AG08396 (cell line): ENCODE data around the gene MAMLD1.

Source experiments
- DNase-seq: peaks from one replicate; pipeline ENCODE4 v3.0.0; 2012; ENCODE audit warnings: low spot score, mixed read lengths

The MAMLD1 gene

DNA sequence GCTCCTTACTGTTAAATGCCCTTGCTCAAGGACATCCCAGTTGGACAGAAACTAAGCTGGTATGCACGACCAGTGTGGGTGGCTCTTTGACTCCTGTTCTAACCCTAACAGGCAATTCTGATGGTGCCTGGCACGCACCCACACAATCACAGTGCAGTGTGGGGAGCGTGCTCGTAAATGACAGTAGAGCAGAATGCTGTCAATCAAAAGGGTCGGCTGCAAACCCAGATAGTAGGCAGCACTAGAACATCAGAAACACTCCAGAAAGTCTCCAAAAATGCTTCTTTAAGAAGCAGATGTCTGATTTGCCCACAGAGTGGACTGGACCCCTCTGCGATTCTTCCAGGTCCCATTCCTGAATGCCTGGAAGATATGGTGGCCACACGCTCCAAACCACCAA lies 167.7 kb downstream of the MAMLD1 start:
- DNase-seq, result no peak

DNA sequence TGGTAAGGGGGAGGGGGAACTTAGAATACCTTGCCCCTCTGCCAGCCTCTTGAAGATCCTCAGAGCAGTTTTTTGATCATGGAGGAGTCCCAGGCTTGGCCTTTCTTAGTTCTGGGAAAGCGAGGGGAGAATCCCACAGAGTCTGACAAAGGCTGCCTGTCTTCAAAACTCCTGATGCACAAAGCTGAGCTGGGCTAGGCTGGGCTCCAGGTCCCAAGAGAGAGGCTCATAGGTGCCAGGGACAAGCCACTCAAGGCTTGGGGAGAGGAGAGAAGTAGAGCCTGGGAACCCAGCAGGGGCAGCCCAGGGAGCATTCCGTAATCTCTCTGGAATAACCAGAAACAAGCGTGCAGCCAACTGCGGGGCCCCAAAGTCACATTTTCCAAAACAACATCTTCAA lies 168.3 kb downstream of the MAMLD1 start:
- DNase-seq, result no peak

GRCh38 chrX:150533863-150534262 lies 170.7 kb downstream of the MAMLD1 start:
- no peak for DNase-seq

GRCh38 chrX:150536455-150537116 lies 173.5 kb downstream of the MAMLD1 start:
- no peak for DNase-seq

GRCh38 chrX:150537851-150538250 lies 174.7 kb downstream of the MAMLD1 start:
- DNase-seq, result no peak

GRCh38 chrX:150540965-150541364 lies 177.8 kb downstream of the MAMLD1 start:
- DNase-seq, result no peak

- no peak for DNase-seq
Observed at GRCh38 chrX:150542846-150543229, 179.7 kb downstream of the MAMLD1 start.

GRCh38 chrX:150543230-150544155 lies 180.4 kb downstream of the MAMLD1 start:
- no peak for DNase-seq

DNA sequence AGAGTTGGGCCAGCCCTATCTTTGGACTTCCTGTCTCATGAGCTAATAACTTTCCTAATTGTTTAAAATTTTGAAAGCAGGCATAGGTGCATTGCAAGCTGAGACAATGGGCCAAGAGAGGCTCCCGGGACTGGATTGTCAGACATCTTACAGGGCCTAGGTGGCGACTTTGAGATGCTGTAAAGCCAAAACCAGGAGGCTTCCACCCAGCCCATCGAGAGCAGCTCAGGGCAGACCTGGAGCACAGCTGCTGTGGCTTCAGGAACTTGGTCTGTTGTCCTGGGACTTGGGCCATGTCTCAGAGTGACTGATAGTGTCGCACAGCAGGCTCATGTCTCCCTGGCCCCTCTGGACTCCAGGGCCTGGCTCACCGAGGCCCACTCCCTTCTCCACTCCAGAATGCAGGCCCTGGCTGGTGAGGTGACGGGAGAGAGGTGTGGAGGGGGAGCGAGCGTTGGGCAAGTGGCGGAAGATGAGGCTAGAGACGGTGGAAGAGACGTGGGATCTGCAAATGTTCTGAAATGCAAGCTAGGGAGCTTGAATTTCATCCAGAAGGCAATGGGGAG lies 181.2 kb downstream of the MAMLD1 start:
- DNase-seq, result no peak

GRCh38 chrX:150544835-150545770 lies 182.0 kb downstream of the MAMLD1 start:
- no peak for DNase-seq

- no peak for DNase-seq
Observed at GRCh38 chrX:150546711-150547153, 183.6 kb downstream of the MAMLD1 start.

DNA sequence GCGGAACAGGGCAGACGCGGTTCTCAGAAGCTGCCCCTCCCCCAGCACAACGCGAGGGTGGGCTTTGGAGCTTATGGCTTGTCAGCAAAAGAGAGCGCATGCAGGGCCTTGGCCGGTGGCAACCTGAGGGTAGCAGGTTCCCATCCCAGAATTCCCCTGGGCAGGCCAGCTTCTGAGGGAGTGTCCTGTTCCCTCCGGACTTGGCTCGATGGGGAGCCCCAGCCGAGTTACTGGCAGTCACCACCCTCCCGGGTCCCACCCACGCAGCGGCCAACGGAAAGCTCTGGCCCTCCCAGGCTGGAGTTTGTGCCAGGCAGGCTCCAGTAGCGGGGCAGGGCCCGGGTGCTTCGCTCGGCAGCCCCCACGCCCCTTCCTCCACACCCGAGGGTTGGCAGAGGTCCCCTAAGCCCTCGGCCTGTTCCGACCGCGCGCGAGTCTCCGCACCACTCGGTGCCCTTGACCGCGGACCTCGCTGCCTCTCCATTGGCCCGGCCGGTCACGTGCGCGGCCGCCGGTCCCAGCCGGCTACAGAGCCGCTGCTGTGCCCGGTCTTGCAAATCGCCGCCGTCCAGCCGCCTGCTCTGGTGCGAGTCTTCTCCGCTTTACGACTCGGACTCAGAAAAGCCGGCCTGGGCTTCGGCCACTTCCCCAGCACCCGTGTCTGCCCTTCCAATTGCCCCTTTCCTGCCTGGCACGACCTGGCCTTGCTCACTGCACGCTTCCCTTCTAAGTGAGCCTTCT lies 184.4 kb downstream of the MAMLD1 start:
- peak; percentile 60 for DNase-seq

DNA sequence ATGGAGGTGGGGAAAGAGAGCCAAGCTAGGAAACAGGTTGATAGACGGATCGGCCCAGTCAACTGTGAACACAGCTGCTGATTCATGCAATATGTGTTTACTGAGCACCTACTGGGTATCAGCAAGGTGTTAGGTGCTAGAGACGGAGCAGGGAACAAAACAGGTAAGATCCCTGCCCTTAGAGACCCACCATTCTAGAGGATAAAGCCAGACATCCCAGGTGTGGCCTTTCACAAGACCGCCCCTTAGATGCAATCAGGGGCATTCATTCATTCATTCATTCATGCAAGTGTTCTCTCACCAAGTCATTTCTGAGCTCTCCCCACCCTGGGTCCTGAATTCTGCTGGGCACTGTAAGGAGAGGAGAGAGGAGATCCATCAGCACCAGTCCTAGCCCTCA lies 185.1 kb downstream of the MAMLD1 start:
- DNase-seq, result no peak

DNA sequence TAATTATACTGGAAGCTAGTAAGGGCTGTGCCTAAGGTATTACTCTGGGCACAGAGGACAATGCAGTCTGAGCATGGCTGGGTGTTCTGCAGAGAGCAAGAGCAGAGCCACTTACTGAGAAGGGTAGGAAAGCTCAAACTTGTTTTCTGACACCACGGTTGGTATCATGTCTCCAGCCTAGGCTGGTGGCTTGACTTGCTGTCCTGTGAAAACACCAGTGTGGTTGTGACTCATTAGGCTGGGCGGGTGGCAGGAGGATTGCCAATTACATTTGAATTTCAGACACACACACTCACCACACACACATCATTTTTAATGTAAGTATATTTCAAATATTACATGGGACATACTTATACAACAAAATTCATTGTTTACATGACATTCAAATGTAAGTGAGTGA lies 185.6 kb downstream of the MAMLD1 start:
- peak; percentile 39 for DNase-seq

DNA sequence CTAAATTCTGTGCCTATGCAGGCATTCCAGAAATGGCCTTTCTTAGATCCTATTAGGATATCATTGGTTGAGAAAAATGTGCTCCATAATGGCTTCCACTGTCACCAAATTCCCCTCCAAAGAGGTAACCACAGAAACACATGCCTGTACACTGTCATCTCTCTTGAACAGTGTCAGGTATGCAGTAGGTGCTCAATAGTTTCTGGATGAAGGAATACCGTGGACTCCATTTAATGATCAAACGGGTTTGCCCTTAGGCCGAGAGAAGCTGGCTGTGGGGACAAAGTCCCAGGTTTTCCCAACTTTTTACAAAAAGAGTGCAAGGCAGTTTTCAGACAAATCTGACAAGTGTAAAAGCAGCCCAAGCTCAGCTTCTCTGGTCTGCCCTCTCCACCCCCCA lies 188.8 kb downstream of the MAMLD1 start:
- DNase-seq, result no peak

GRCh38 chrX:150558424-150558823 lies 195.3 kb downstream of the MAMLD1 start:
- no peak for DNase-seq
